Rectal smooth muscle tissue (tissue), 1 donor: ENCODE results near the gene PTPN4.

ENCODE experiments used
- H3K27ac ChIP-seq: one replicate; pipeline ENCODE4 v1.7.0; 2013; ENCODE audit warnings: low read depth, low read length, inconsistent platforms
- H3K27me3 ChIP-seq: one replicate; pipeline ENCODE4 v1.7.0; 2013; ENCODE audit warnings: low read length; ENCODE audit not compliant: control insufficient read depth, insufficient read depth
- H3K36me3 ChIP-seq: one replicate; pipeline ENCODE4 v1.7.0; 2013; ENCODE audit warnings: low read length; ENCODE audit not compliant: control insufficient read depth, insufficient read depth
- H3K4me1 ChIP-seq: one replicate; pipeline ENCODE4 v1.7.0; 2013; ENCODE audit warnings: low read length; ENCODE audit not compliant: control insufficient read depth, insufficient read depth
- H3K4me3 ChIP-seq: one replicate; pipeline ENCODE4 v1.7.0; 2013; ENCODE audit warnings: low read length
- H3K9ac ChIP-seq: one replicate; pipeline ENCODE4 v1.7.0; 2013; ENCODE audit warnings: low read length

PTPN4 gene

GRCh38 chr2:119922699-119923098 lies 163.0 kb downstream of the PTPN4 start:
- Histone ChIP-seq H3K9ac (no peak overlapping the region), H3K4me1 (no peaks in the 10 kb centered on the region), H3K27me3 (no peaks in the 10 kb centered on the region), H3K27ac (no peak overlapping the region), H3K36me3 (no peaks in the 10 kb centered on the region), H3K4me3 (no peak overlapping the region)

GRCh38 chr2:119929537-119929936 lies 169.8 kb downstream of the PTPN4 start:
- no peak overlapping the region for H3K9ac ChIP-seq
- no peak overlapping the region for H3K27ac ChIP-seq
- no peaks in the 10 kb centered on the region for H3K36me3 ChIP-seq
- H3K27me3 ChIP-seq, result no peaks in the 10 kb centered on the region
- H3K4me3 ChIP-seq, result no peak overlapping the region
- no peaks in the 10 kb centered on the region for H3K4me1 ChIP-seq

- no peak overlapping the region for H3K27ac ChIP-seq
- H3K27me3 ChIP-seq, result no peaks in the 10 kb centered on the region
- no peaks in the 10 kb centered on the region for H3K4me1 ChIP-seq
- no peak overlapping the region for H3K4me3 ChIP-seq
- peaks cover 2% of the 10 kb centered on the region for H3K36me3 ChIP-seq
- no peak overlapping the region for H3K9ac ChIP-seq
Measured at GRCh38 chr2:119932809-119933208, 173.1 kb downstream of the PTPN4 start.

DNA sequence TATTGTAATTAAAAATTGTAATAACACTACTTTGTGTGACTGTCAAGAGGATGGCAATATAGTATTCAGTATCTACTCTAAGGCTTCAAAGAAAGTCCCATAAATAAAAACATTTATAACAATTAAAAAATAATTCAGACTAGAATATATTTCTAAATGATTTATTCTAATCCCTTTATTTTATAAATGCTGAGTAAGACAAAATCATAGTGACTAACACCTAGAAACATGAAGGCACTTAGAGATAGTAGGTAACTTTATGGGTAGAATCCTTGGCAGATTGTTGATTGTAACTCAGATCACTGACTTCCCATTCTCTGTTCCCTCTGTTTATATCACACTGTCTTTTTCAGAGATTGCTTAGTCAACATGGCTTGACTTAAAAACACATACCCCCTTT lies 174.6 kb downstream of the PTPN4 start:
- H3K27ac ChIP-seq, result no peak overlapping the region
- no peaks in the 10 kb centered on the region for H3K4me1 ChIP-seq
- H3K9ac ChIP-seq, result no peak overlapping the region
- H3K4me3 ChIP-seq, result no peak overlapping the region
- H3K36me3 ChIP-seq, result peaks cover 2% of the 10 kb centered on the region
- H3K27me3 ChIP-seq, result no peaks in the 10 kb centered on the region

GRCh38 chr2:119937680-119938079 lies 178.0 kb downstream of the PTPN4 start:
- Histone ChIP-seq H3K4me1 (no peaks in the 10 kb centered on the region), H3K9ac (no peak overlapping the region), H3K4me3 (no peak overlapping the region), H3K27me3 (no peaks in the 10 kb centered on the region), H3K27ac (no peak overlapping the region), H3K36me3 (peaks cover 2% of the 10 kb centered on the region)

GRCh38 chr2:119939915-119940314 lies 180.2 kb downstream of the PTPN4 start:
- H3K36me3 ChIP-seq, result peaks cover 2% of the 10 kb centered on the region
- H3K9ac ChIP-seq, result no peak overlapping the region
- H3K4me3 ChIP-seq, result no peak overlapping the region
- no peaks in the 10 kb centered on the region for H3K4me1 ChIP-seq
- no peak overlapping the region for H3K27ac ChIP-seq
- no peaks in the 10 kb centered on the region for H3K27me3 ChIP-seq

DNA sequence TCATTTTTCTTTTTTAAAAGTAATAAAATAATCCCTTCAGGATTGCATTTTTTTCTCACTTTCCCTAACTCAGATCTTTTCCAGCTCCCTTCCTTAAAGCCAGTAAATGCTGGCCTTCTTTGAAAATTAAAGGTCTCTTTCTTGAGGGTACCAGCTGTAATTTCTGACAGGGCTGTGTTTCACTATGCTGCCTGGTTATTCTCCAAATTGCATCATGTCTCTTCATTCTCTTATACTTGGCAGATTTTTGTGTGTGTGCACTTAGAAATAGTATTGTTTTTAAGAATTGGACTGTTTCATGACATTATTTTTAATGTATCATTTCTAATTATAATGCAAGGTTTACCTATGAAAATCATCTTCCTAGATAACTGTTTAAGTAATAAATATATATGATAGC lies 181.1 kb downstream of the PTPN4 start:
- Histone ChIP-seq H3K36me3 (no peaks in the 10 kb centered on the region), H3K9ac (no peak overlapping the region), H3K27me3 (no peaks in the 10 kb centered on the region), H3K4me3 (no peak overlapping the region), H3K27ac (no peak overlapping the region), H3K4me1 (no peaks in the 10 kb centered on the region)

DNA sequence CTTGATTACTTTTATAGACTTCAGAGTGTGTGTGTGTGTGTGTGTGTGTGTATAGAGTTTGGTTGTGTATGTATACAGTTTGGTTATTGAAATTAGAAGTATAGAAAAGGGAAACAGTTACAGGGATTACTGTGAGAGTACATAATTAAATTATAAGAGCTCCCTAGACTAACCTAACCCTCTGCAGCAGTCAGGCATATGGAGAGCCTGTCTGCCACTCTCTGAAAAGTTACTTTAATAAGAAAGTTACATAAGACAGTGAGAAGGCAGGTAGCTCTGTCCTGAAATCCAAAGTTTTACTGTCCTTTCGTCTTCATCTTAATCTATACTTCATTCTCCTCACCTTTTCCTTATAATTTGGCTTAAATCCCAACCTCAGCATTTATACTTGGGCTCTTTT lies 181.7 kb downstream of the PTPN4 start:
- no peak overlapping the region for H3K27ac ChIP-seq
- H3K4me1 ChIP-seq, result no peaks in the 10 kb centered on the region
- H3K36me3 ChIP-seq, result no peaks in the 10 kb centered on the region
- H3K9ac ChIP-seq, result no peak overlapping the region
- H3K27me3 ChIP-seq, result no peaks in the 10 kb centered on the region
- H3K4me3 ChIP-seq, result no peak overlapping the region

DNA sequence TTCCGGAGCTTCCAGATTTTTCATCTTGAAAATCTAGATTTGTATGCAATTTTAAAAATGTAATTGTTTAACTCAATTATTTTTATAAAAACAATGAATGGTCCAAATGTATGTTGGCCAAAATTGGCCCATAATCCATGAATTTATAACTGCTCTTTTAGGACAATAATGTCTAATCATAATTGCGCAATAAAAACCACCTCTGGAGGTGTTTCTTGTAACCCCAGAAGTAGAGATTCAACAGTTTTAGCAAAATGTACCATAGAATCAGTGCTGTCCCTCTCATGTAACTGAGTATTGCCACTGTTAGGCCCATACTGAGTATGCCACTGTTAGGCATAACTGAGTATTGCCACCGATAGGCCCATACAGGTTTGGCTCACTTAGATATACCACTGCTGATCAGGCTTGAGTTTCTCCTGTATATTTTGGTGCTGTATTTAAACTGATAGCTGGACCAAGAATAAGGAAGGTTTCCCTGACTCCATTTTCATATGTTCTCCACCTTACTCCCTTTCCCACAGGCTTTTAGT lies 182.3 kb downstream of the PTPN4 start:
- Histone ChIP-seq H3K27me3 (no peaks in the 10 kb centered on the region), H3K27ac (no peak overlapping the region), H3K4me1 (no peaks in the 10 kb centered on the region), H3K36me3 (no peaks in the 10 kb centered on the region), H3K4me3 (no peak overlapping the region), H3K9ac (no peak overlapping the region)

- Histone ChIP-seq H3K27me3 (no peaks in the 10 kb centered on the region), H3K4me1 (no peaks in the 10 kb centered on the region), H3K27ac (no peak overlapping the region), H3K36me3 (no peaks in the 10 kb centered on the region), H3K9ac (no peak overlapping the region), H3K4me3 (no peak overlapping the region)
Measured at GRCh38 chr2:119943058-119943457, 183.3 kb downstream of the PTPN4 start.

DNA sequence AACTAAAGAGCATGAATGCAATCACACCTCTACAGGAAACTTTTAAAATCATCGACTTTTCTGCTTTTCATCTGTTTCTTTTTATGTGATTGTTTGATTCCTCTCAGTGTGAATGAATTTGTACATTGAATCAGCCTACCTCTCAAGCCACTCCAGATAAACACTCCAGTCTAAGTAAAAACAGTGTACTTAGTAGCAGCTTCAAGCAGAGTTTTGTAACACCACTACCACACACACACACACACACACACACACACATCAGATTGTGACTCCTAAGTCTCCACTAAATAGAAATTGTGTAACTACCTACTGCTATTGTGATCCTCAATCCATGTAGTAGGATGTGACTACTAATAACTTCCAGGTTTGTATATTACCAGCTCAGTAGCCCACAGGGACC lies 187.8 kb downstream of the PTPN4 start:
- no peaks in the 10 kb centered on the region for H3K4me1 ChIP-seq
- no peaks in the 10 kb centered on the region for H3K36me3 ChIP-seq
- no peaks in the 10 kb centered on the region for H3K27me3 ChIP-seq
- no peak overlapping the region for H3K27ac ChIP-seq
- H3K4me3 ChIP-seq, result no peak overlapping the region
- H3K9ac ChIP-seq, result no peak overlapping the region

DNA sequence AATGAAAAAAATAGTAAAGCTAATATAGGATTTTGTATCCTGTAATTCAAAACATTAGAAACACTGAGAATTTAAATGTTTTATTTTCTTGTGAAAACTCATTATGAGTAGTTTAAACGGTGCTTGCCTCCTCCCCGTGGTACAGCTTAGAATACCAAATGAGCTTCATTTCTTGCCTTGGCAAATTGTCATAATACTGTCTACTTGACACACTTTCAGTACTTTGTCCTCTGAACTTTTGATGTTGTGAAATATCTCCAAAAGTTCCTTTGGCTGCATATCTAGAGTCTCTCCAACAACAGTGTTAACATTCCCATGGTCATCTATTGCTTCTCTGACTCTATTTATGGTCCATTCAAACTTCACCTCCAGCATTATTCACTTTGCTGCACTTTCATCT lies 191.2 kb downstream of the PTPN4 start:
- Histone ChIP-seq H3K27ac (no peak overlapping the region), H3K4me3 (no peak overlapping the region), H3K36me3 (no peaks in the 10 kb centered on the region), H3K27me3 (no peaks in the 10 kb centered on the region), H3K4me1 (no peaks in the 10 kb centered on the region), H3K9ac (no peak overlapping the region)

GRCh38 chr2:119958670-119959268 lies 199.0 kb downstream of the PTPN4 start:
- H3K4me1 ChIP-seq, result no peaks in the 10 kb centered on the region
- H3K4me3 ChIP-seq, result no peak overlapping the region
- no peak overlapping the region for H3K9ac ChIP-seq
- no peak overlapping the region for H3K27ac ChIP-seq
- no peaks in the 10 kb centered on the region for H3K36me3 ChIP-seq
- H3K27me3 ChIP-seq, result no peaks in the 10 kb centered on the region
